Kidney (tissue), 22 donors: ENCODE data around the gene CHML. TPM values are rescaled to one million over a fixed set of nuclear protein-coding genes. Genes with fewer than 3 reads are reported as not detected.

Source experiments
- DNase-seq, 5 donors: peaks; one replicate each; pipeline ENCODE4 v3.0.0-alpha.2; 2013 to 2020
- FAIRE-seq: peaks from 2 replicates; lab custom pipeline; 2012; peaks lifted over from hg19 to GRCh38; lab: Jason Lieb, UNC
- H3K27ac ChIP-seq, 2 donors: one replicate each; pipeline ENCODE4 v1.7.0; 2013; ENCODE audit warnings: low read depth in 2 of 2, low read length in 2 of 2, inconsistent platforms in 1 of 2
- H3K27me3 ChIP-seq: one replicate; pipeline ENCODE4 v1.7.1; 2013; ENCODE audit warnings: low read length, inconsistent platforms; ENCODE audit not compliant: control insufficient read depth, insufficient read depth
- H3K36me3 ChIP-seq, 3 donors: one replicate each; pipeline versions ENCODE4 v1.7.0 to v1.7.1; 2013; ENCODE audit warnings: low read length in 3 of 3, control low read depth in 1 of 3, inconsistent platforms in 1 of 3; ENCODE audit not compliant: insufficient read depth in 3 of 3, control insufficient read depth in 2 of 3
- H3K4me1 ChIP-seq, 3 donors: one replicate each; pipeline versions ENCODE4 v1.7.0 to v1.7.1; 2013; ENCODE audit warnings: low read length in 3 of 3, inconsistent platforms in 1 of 3, low read depth in 1 of 3; ENCODE audit not compliant: control insufficient read depth in 2 of 3, insufficient read depth in 2 of 3
- H3K4me3 ChIP-seq, 3 donors: one replicate each; pipeline versions ENCODE4 v1.7.0 to v1.8.1; 2013; ENCODE audit warnings: low read length in 3 of 3, control low read depth in 1 of 3, inconsistent platforms in 1 of 3
- H3K9ac ChIP-seq, 3 donors: one replicate each; pipeline versions ENCODE4 v1.7.0 to v1.7.1; 2013; ENCODE audit warnings: low read length in 3 of 3, control low read depth in 1 of 3, inconsistent platforms in 1 of 3
- H3K9me3 ChIP-seq, 3 donors: one replicate each; pipeline versions ENCODE4 v1.7.0 to v1.7.1; 2013; ENCODE audit warnings: low read length in 3 of 3, control low read depth in 1 of 3, inconsistent platforms in 1 of 3; ENCODE audit not compliant: control insufficient read depth in 2 of 3, insufficient read depth in 1 of 3
- intact Hi-C: fragments of 100-400 bp; cut with DNase I; formaldehyde crosslinking; loops from one replicate; pipeline ENCODE4 v1.11.1; 2022
- long read RNA-seq, 10 donors: library from polyadenylated mRNA in 1 of 10; unstranded in 1 of 10; transcript quantifications; one replicate each; pipeline ENCODE4 v2.0.0 and lab custom pipeline, GENCODE V29; 2021 to 2026
- polyA plus RNA-seq: library from polyadenylated mRNA; stranded (reverse); fragments of 350-450 nt; fragmentation: Illumina TruSeq; extraction: RNeasy Lipid Tissue Mini Kit (QIAGEN cat#74804); gene quantifications from one replicate; pipeline ENCODE4 v1.2.3, GENCODE V29; 2014; ENCODE audit warnings: low read depth, low replicate concordance; ENCODE audit not compliant: insufficient read depth
- total RNA-seq: library from RNA; stranded (reverse); fragmentation: NEBNext Ultra II Directional; extraction: Animal tissue kit (Norgen Biotek cat#: 25700); gene quantifications from one replicate; pipeline ENCODE4 v1.2.1, GENCODE V29; 2021
- TF ChIP-seq, protein P1 (sequence below): IDR thresholded peaks from 3 replicates; pipeline ENCODE4 v1.5.1; 2012; ENCODE audit warnings: mild to moderate bottlenecking, moderate library complexity, borderline replicate concordance; ENCODE audit not compliant: insufficient read depth; ENCODE audit errors: extremely low read depth
- donor health status: control.
- donor health status: control.
- donor health status: control.
- donor health status: control.
- donor health status: control.
- donor health status: DM: yes; HTN: yes; CAD: no.
- donor health status: Normal renal cell carcinoma (clear cell type).

Gene CHML, protein sequence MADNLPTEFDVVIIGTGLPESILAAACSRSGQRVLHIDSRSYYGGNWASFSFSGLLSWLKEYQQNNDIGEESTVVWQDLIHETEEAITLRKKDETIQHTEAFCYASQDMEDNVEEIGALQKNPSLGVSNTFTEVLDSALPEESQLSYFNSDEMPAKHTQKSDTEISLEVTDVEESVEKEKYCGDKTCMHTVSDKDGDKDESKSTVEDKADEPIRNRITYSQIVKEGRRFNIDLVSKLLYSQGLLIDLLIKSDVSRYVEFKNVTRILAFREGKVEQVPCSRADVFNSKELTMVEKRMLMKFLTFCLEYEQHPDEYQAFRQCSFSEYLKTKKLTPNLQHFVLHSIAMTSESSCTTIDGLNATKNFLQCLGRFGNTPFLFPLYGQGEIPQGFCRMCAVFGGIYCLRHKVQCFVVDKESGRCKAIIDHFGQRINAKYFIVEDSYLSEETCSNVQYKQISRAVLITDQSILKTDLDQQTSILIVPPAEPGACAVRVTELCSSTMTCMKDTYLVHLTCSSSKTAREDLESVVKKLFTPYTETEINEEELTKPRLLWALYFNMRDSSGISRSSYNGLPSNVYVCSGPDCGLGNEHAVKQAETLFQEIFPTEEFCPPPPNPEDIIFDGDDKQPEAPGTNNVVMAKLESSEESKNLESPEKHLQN
- total RNA-seq = 7.3 TPM
- polyA plus RNA-seq = 1.8 TPM
- long read RNA-seq, donor 1, full-length matches to known transcripts = 6 of 6 reads
- long read RNA-seq, donor 1, partial matches to known transcripts = 0 of 6 reads
- long read RNA-seq, donor 1, other reads (novel, unspliced or antisense) = 0 of 6 reads
- long read RNA-seq, donor 2, full-length matches to known transcripts = 6 of 6 reads
- long read RNA-seq, donor 2, partial matches to known transcripts = 0 of 6 reads
- long read RNA-seq, donor 2, other reads (novel, unspliced or antisense) = 0 of 6 reads
- long read RNA-seq, donor 3, full-length matches to known transcripts = 4 of 4 reads
- long read RNA-seq, donor 3, partial matches to known transcripts = 0 of 4 reads
- long read RNA-seq, donor 3, other reads (novel, unspliced or antisense) = 0 of 4 reads
- long read RNA-seq, donor 4, full-length matches to known transcripts = 4 of 4 reads
- long read RNA-seq, donor 4, partial matches to known transcripts = 0 of 4 reads
- long read RNA-seq, donor 4, other reads (novel, unspliced or antisense) = 0 of 4 reads
- long read RNA-seq, donor 5 = 0 reads
- long read RNA-seq, donor 6, full-length matches to known transcripts = 2 of 2 reads
- long read RNA-seq, donor 6, partial matches to known transcripts = 0 of 2 reads
- long read RNA-seq, donor 6, other reads (novel, unspliced or antisense) = 0 of 2 reads
- long read RNA-seq, donor 7, full-length matches to known transcripts = 6 of 6 reads
- long read RNA-seq, donor 7, partial matches to known transcripts = 0 of 6 reads
- long read RNA-seq, donor 7, other reads (novel, unspliced or antisense) = 0 of 6 reads
- long read RNA-seq, donor 8, full-length matches to known transcripts = 10 of 10 reads
- long read RNA-seq, donor 8, partial matches to known transcripts = 0 of 10 reads
- long read RNA-seq, donor 8, other reads (novel, unspliced or antisense) = 0 of 10 reads
- long read RNA-seq, donor 9, full-length matches to known transcripts = 3 of 3 reads
- long read RNA-seq, donor 9, partial matches to known transcripts = 0 of 3 reads
- long read RNA-seq, donor 9, other reads (novel, unspliced or antisense) = 0 of 3 reads
- long read RNA-seq, donor 10, full-length matches to known transcripts = 11 of 11 reads
- long read RNA-seq, donor 10, partial matches to known transcripts = 0 of 11 reads
- long read RNA-seq, donor 10, other reads (novel, unspliced or antisense) = 0 of 11 reads

DNA sequence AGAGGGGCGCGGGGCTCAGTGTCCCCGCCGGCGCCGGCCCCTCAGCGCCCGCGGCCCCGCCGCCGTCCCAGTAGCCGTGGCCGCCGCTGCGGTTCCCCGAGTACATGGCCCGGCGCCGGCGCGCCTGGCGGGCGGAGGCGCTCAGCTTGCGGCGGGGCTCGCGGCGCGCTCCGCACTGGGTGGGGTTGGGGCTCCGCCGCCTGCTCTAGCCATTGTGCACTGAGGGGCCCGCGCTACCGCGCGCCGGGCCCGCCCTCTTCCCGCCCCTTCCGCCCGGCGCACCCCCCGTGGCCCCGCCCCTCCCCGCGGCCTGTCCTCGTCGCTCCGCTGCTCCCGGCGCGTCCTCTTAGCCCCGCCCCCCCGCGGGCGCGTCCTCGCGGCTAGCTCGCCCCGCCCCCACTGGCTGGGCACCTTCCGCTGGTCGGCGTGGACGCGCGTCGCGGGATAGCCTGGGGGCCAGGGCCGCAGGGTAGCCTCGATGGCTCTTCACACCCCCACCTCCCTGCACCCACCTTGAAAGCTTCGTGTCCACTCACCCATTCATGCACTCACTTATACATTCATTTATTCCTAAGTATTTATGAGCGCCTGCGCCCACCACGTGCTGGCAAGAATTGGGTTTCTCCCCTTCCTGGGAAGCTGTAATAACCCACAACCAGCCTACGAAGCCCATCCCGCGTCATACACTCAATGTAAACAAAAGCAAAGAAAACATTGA is at the start of gene CHML, which contains the start of gene OPN3:
Gene CHML (minus strand): TSS at position 221 of the 718 bp plus-strand sequence. CDS start 4,603 bp downstream, outside the sequence.
Gene OPN3 (minus strand): TSS at position 221 of the 718 bp plus-strand sequence. CDS start 115 bp downstream, at position 106.
- H3K27ac ChIP-seq = peak within 1 kb of the TSS; percentile 54 to 61
- FAIRE-seq (no peak), DNase-seq (peak; percentile 93 to 98 (median 96))
- intact Hi-C loops = no loop called here
- peaks cover 0 to 3% (median 0%) of the 10 kb centered on the region in 3 donors for H3K4me1 ChIP-seq
- peak within 1 kb of the TSS; percentile 82 to 91 (median 83) for H3K9ac ChIP-seq
- H3K36me3 ChIP-seq = no peaks in the 10 kb centered on the region
- peak within 1 kb of the TSS; percentile 90 to 98 (median 91) for H3K4me3 ChIP-seq
- TF ChIP-seq, protein P1, sequence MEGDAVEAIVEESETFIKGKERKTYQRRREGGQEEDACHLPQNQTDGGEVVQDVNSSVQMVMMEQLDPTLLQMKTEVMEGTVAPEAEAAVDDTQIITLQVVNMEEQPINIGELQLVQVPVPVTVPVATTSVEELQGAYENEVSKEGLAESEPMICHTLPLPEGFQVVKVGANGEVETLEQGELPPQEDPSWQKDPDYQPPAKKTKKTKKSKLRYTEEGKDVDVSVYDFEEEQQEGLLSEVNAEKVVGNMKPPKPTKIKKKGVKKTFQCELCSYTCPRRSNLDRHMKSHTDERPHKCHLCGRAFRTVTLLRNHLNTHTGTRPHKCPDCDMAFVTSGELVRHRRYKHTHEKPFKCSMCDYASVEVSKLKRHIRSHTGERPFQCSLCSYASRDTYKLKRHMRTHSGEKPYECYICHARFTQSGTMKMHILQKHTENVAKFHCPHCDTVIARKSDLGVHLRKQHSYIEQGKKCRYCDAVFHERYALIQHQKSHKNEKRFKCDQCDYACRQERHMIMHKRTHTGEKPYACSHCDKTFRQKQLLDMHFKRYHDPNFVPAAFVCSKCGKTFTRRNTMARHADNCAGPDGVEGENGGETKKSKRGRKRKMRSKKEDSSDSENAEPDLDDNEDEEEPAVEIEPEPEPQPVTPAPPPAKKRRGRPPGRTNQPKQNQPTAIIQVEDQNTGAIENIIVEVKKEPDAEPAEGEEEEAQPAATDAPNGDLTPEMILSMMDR = no peak
- H3K27me3 ChIP-seq = no peaks in the 10 kb centered on the region
- no peaks in the 10 kb centered on the region for H3K9me3 ChIP-seq

GRCh38 chr1:241688940-241689368 is 48.8 kb upstream of the CHML start:
- DNase-seq (no peak), FAIRE-seq (no peak)
- TF ChIP-seq, protein P1 = no peak
- Histone ChIP-seq H3K4me1 (no peaks in the 10 kb centered on the region), H3K27me3 (no peaks in the 10 kb centered on the region), H3K36me3 (no peaks in the 10 kb centered on the region), H3K9me3 (no peaks in the 10 kb centered on the region), H3K27ac (no peak overlapping the region), H3K4me3 (no peak overlapping the region), H3K9ac (no peak overlapping the region)
- intact Hi-C loops = no loop called here
